ENCODE results near the gene GIGYF2.

GRCh38 chr2:232859385-232859916 lies 162.3 kb downstream of the GIGYF2 start:
- TF ChIP-seq, protein P1, sequence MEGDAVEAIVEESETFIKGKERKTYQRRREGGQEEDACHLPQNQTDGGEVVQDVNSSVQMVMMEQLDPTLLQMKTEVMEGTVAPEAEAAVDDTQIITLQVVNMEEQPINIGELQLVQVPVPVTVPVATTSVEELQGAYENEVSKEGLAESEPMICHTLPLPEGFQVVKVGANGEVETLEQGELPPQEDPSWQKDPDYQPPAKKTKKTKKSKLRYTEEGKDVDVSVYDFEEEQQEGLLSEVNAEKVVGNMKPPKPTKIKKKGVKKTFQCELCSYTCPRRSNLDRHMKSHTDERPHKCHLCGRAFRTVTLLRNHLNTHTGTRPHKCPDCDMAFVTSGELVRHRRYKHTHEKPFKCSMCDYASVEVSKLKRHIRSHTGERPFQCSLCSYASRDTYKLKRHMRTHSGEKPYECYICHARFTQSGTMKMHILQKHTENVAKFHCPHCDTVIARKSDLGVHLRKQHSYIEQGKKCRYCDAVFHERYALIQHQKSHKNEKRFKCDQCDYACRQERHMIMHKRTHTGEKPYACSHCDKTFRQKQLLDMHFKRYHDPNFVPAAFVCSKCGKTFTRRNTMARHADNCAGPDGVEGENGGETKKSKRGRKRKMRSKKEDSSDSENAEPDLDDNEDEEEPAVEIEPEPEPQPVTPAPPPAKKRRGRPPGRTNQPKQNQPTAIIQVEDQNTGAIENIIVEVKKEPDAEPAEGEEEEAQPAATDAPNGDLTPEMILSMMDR (IDR thresholded peaks at IDR 0.05; ENCODE audit: low read depth, low read length) = no peak
- TF ChIP-seq POLR2A (IDR thresholded peaks at IDR 0.05; ENCODE audit: extremely low read depth, insufficient read length) = no peak

Data from NB4 (cell line).